OCI-LY7 (cell line): Measurements from ENCODE around the gene GPC3.

Experiments
- CTCF ChIP-seq: fragments of 200-600 bp; sonication (generic); conservative IDR thresholded peaks from 2 replicates; pipeline ENCODE4 v1.5.1; 2014; ENCODE audit warnings: mild to moderate bottlenecking, antibody characterized with exemption, low read length, moderate library complexity, mixed read lengths
- EZH2phosphoT487 ChIP-seq: fragments of 200-600 bp; sonication (generic); IDR thresholded peaks from 2 replicates; pipeline ENCODE4 v1.6.1; 2018; ENCODE audit warnings: low read depth, borderline replicate concordance, mild to moderate bottlenecking, mixed run types, antibody characterized with exemption, low read length, moderate library complexity, mixed read lengths

DNA sequence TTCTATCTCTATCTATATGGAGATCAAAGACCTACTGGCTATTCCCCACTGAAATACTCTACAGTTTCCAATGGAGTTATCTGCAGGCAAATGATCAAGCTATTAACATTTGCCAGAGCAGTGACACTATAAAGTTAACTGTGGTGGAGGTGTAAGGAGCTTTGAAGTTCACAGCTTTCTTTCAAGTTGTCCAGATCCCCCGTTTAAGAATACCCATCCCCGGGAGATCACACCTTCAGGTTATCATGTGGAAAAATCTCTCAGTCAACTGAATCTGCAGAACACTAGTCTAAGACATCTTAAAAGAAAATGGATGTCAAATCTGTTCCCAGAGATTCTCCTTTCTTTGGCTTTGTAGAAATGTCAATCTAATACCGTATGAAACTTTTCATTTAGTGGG, 80.1 kb downstream of the GPC3 start:
- TF ChIP-seq CTCF: no peak
- TF ChIP-seq EZH2phosphoT487: no peak
